Smooth muscle cell (in vitro differentiated cells): ENCODE data around the gene SARS2. TPM values are rescaled to one million over a fixed set of nuclear protein-coding genes. Genes with fewer than 3 reads are reported as not detected.

Experiments
- DNase-seq: peaks from one replicate; lab custom pipeline; 2025; ENCODE audit not compliant: unreplicated experiment; lab: John Stamatoyannopoulos, UW
- H2AFZ ChIP-seq: fragments of 200-600 bp; sonication (generic); 2 replicates; pipeline ENCODE4 v1.6.0; 2016; ENCODE audit warnings: antibody characterized with exemption, low read depth, mild to moderate bottlenecking
- H3F3A ChIP-seq: fragments of 200-600 bp; sonication (generic); 2 replicates; pipeline ENCODE4 v1.6.0; 2017; ENCODE audit warnings: antibody characterized with exemption, low read depth
- H3K27ac ChIP-seq: fragments of 200-600 bp; sonication (generic); 2 replicates; pipeline ENCODE4 v1.5.1; 2016; ENCODE audit warnings: low read depth, mild to moderate bottlenecking
- H3K27me3 ChIP-seq: fragments of 200-600 bp; sonication (generic); 2 replicates; pipeline ENCODE4 v1.6.1; 2016; ENCODE audit warnings: low read depth, mild to moderate bottlenecking
- H3K36me3 ChIP-seq: fragments of 200-600 bp; sonication (generic); 2 replicates; pipeline ENCODE4 v1.5.1; 2016; ENCODE audit warnings: low read depth
- H3K4me1 ChIP-seq: fragments of 200-600 bp; sonication (generic); 2 replicates; pipeline ENCODE4 v1.5.1; 2016; ENCODE audit warnings: low read depth
- H3K4me2 ChIP-seq: fragments of 200-600 bp; sonication (generic); 2 replicates; pipeline ENCODE4 v1.6.0; 2016; ENCODE audit warnings: mild to moderate bottlenecking
- H3K4me3 ChIP-seq: fragments of 200-600 bp; sonication (generic); 2 replicates; pipeline ENCODE4 v1.5.1; 2016; ENCODE audit warnings: mild to moderate bottlenecking
- H3K79me2 ChIP-seq: fragments of 200-600 bp; sonication (generic); 2 replicates; pipeline ENCODE4 v1.6.0; 2016; ENCODE audit warnings: low read depth, mild to moderate bottlenecking
- H3K9ac ChIP-seq: fragments of 200-600 bp; sonication (generic); 2 replicates; pipeline ENCODE4 v1.6.0; 2016; ENCODE audit warnings: low read depth
- H3K9me3 ChIP-seq: fragments of 200-600 bp; sonication (generic); replicated peaks from 2 replicates; pipeline ENCODE4 v1.5.1; 2016; ENCODE audit warnings: low read depth
- H4K20me1 ChIP-seq: fragments of 200-600 bp; sonication (generic); 2 replicates; pipeline ENCODE4 v1.6.0; 2016; ENCODE audit warnings: low read depth
- CTCF ChIP-seq: fragments of 200-600 bp; sonication (generic); IDR thresholded peaks from 2 replicates; pipeline ENCODE4 v1.5.1; 2017; ENCODE audit warnings: borderline replicate concordance, mild to moderate bottlenecking, antibody characterized with exemption; ENCODE audit not compliant: insufficient read depth, poor library complexity, severe bottlenecking
- WGBS: methylation state at CpG from one replicate; pipeline ENCODE4 v1.1.7; 2016; ENCODE audit warnings: low lambda C conversion rate; 5-methylcytosine and 5-hydroxymethylcytosine counted together
- polyA plus RNA-seq: library from polyadenylated mRNA; unstranded; fragments of >200 nt; fragmentation: Nextera tagmentation; extraction: Ambion mirVana; gene quantifications from 2 replicates; pipeline ENCODE4 v1.2.1, GENCODE V29; 2016
- total RNA-seq: library from RNA; depleted of rRNA; stranded (reverse); fragments of >200 nt; gene quantifications from 2 replicates; pipeline ENCODE4 v1.2.3, GENCODE V29; 2014

Gene SARS2
- total and polyA plus RNA-seq, 2 experiments from 2014 or later: 12.3 to 33.1 TPM

- 79% methylated on average over 12 of the region's 12 CpGs for WGBS
- no peak for DNase-seq
- TF ChIP-seq CTCF: no peak
- Histone ChIP-seq H3K27ac (no peak overlapping the region), H3K4me1 (no peaks in the 10 kb centered on the region), H3K4me2 (no peak overlapping the region), H3F3A (no peaks in the 10 kb centered on the region), H4K20me1 (no peaks in the 10 kb centered on the region), H3K9me3 (no peaks in the 10 kb centered on the region), H3K27me3 (no peaks in the 10 kb centered on the region), H2AFZ (no peak overlapping the region), H3K36me3 (no peaks in the 10 kb centered on the region), H3K4me3 (no peak overlapping the region), H3K9ac (no peak overlapping the region), H3K79me2 (no peaks in the 10 kb centered on the region)
Observed at GRCh38 chr19:38912600-38913514, 17.7 kb downstream of the SARS2 start.

GRCh38 chr19:38911388-38912001 lies 19.1 kb downstream of the SARS2 start:
- no peaks in the 10 kb centered on the region for H3K27me3 ChIP-seq
- H2AFZ ChIP-seq: no peak overlapping the region
- no peak for DNase-seq
- H3K9ac ChIP-seq: no peak overlapping the region
- H4K20me1 ChIP-seq: no peaks in the 10 kb centered on the region
- no peaks in the 10 kb centered on the region for H3K4me1 ChIP-seq
- H3K79me2 ChIP-seq: no peaks in the 10 kb centered on the region
- no peaks in the 10 kb centered on the region for H3K9me3 ChIP-seq
- H3K27ac ChIP-seq: no peak overlapping the region
- 89% methylated on average over 7 of the region's 16 CpGs for WGBS
- no peaks in the 10 kb centered on the region for H3K36me3 ChIP-seq
- no peak overlapping the region for H3K4me3 ChIP-seq
- TF ChIP-seq CTCF: no peak
- no peak overlapping the region for H3K4me2 ChIP-seq
- H3F3A ChIP-seq: no peaks in the 10 kb centered on the region

DNA sequence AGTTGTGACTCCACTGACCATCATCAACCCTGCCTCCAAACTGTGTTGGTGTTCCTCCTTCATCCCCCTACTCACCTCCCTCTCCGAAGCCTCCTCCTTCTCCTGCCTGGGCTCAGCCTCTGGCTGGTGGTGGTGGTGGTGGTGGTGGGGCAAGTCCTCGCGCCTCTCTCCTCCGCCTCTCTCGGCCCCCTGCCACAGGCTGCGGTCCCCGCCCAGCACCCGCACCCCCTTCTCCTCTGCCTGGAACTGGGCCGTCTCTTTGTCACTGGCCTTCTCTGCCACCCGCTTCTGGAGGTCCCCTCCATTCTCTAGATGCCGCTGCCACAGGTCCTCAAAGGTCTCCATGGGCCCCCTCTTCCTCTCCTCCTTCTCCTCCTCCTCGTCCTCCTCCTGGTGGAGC lies 20.1 kb downstream of the SARS2 start:
- no peaks in the 10 kb centered on the region for H3K4me1 ChIP-seq
- no peaks in the 10 kb centered on the region for H3K36me3 ChIP-seq
- H3K4me2 ChIP-seq: no peak overlapping the region
- no peak overlapping the region for H3K4me3 ChIP-seq
- no peak overlapping the region for H3K27ac ChIP-seq
- H3K9ac ChIP-seq: no peak overlapping the region
- H3F3A ChIP-seq: no peaks in the 10 kb centered on the region
- H4K20me1 ChIP-seq: no peaks in the 10 kb centered on the region
- H3K79me2 ChIP-seq: no peaks in the 10 kb centered on the region
- no peak overlapping the region for H2AFZ ChIP-seq
- no peaks in the 10 kb centered on the region for H3K9me3 ChIP-seq
- no peak for DNase-seq
- no peak for TF ChIP-seq CTCF
- H3K27me3 ChIP-seq: no peaks in the 10 kb centered on the region
- 97% methylated on average over 9 of the region's 12 CpGs for WGBS

DNA sequence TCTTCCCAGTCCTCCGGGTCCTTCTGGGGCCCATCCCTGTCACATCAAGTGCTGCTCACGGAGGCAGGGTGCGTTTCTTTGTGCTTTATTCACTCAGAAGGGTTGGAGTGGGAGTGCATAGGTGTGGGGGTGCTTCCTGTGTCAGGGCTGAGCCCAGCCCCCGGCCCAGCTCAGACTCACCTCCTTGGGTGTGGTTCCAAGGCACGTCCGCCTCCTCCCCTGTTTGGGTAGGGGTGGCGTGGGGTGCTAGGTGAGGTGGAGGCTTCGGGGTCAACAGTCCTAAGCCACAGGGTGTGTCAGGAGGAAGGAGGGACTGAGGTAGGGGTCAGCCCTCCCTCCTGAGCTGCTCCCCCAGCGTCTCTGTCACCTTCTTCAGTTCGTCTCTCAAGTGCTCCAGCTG lies 21.7 kb downstream of the SARS2 start:
- H3K9me3 ChIP-seq: no peaks in the 10 kb centered on the region
- no peak for DNase-seq
- H3K4me1 ChIP-seq: no peaks in the 10 kb centered on the region
- no peaks in the 10 kb centered on the region for H3K79me2 ChIP-seq
- H3K27me3 ChIP-seq: no peaks in the 10 kb centered on the region
- H3K4me2 ChIP-seq: no peak overlapping the region
- no peaks in the 10 kb centered on the region for H3K36me3 ChIP-seq
- no peaks in the 10 kb centered on the region for H3F3A ChIP-seq
- TF ChIP-seq CTCF: no peak
- H2AFZ ChIP-seq: no peak overlapping the region
- WGBS: 92% methylated on average over 9 of the region's 10 CpGs
- no peak overlapping the region for H3K27ac ChIP-seq
- H3K4me3 ChIP-seq: no peak overlapping the region
- H4K20me1 ChIP-seq: no peaks in the 10 kb centered on the region
- H3K9ac ChIP-seq: no peak overlapping the region
